NCI-H2227 treated with DMSO at 0.1 percent for 48 hours (cell line): ENCODE measurements around the gene SLC6A7.

Experiments used
- DNase-seq: peaks from one replicate; lab custom pipeline; 2025; lab: John Stamatoyannopoulos, UW

SLC6A7 gene

GRCh38 chr5:150189728-150190502 lies at the start of gene SLC6A7:
Gene SLC6A7 (plus strand): TSS chr5:150190062. CDS start chr5:150190328, 266 bp downstream.
- DNase-seq, result no peak

- no peak for DNase-seq
Measured at GRCh38 chr5:150140830-150141229, 49.0 kb upstream of the SLC6A7 start.

DNA sequence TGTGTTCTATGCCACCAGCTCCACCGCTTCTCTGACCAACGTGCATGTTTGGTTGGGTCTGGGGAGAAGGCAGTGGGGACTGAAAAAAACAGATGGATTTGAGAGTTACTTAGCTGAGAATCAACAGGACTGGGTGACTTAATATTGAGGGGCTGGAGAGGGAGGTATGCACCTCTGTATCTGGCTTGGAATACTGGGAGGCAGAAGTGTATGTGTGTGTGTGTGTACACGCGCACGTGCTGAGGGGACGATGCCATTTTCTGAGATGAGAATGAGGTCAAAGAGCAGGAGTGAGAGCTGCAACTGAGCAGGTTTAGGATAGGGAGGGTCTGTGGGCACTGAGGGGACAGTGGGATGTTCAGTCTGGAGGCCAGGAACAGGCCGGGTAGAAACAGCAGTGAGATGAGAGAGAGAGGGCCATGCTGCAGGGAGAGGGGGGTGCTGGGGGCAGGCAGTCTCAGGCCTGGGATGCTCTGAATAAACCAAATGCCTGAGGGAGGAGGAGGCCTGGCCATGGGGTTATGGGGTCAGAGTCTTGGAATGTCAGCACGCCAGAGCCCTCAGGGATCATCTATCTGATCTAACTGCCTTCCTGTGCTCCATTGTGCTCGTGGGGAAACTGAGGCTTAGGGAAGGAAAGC lies 48.2 kb upstream of the SLC6A7 start:
- no peak for DNase-seq

DNA sequence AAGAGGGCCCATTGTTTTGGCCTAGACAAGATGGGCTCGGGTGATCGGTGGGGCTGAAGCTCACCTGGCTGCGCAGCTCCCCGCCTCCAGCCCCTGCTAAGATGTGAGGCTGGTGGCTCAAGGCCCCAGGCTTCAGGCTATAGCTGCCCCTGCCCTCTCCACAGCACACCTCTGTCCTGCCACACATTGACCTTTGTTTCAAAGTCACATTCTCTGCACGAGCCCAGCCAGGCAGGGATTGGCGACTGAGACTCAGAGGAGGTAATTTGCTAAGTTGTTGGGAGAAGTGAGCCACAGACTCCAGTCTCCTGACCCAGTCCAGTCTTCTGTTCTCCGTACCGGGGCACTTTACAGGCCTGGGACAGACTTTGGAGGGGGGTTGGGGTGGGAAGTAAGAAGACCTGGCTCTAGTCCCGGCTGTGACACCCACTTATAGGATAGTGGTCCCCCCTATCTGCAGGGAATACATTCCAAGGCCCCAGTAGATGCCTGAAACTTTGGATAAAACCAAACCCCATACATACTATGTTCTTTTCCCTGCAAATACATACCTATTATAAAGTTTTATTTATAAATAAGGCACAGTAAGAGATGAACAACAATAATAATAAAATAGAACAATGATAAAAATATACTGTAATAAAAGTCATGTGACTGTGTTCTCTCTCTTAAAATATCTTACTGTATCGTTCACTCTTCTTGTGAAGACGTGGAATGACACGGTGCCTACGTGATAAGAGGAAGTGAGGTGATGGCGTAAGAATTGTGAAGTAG lies 47.5 kb upstream of the SLC6A7 start:
- DNase-seq, result no peak

GRCh38 chr5:150142959-150143349 lies 46.9 kb upstream of the SLC6A7 start:
- no peak for DNase-seq

GRCh38 chr5:150143350-150144245 lies 46.3 kb upstream of the SLC6A7 start:
- DNase-seq, result no peak

DNA sequence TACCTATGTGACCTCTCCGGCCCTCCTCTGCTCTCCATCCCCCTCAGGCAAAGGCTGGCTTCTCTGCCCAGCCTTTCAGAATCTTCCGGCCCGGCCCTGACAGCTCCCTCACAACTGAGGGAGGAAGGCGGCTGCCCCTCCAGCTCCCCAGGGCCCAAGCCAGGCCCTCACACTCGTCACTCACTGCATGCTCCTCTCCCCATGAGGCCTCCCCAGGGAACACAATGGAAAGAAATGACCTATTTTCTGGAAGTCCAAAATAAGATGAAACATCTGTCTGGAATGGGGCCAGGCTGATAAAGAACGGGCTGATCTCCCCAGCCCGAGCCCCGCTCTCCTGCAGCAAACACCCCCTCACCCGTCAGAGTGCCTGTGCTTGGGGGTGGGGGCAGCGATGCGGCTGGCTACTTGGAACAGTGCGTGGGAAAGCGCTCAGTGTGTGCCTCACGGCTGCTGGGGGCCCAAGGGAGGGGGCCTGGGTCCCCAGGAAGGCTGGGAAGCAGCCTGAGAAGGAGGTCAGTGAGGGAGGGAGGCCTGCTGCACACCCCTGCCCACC lies 45.5 kb upstream of the SLC6A7 start:
- no peak for DNase-seq

- no peak for DNase-seq
Measured at GRCh38 chr5:150144879-150145278, 45.0 kb upstream of the SLC6A7 start.

- DNase-seq, result no peak
Measured at GRCh38 chr5:150146235-150146634, 43.6 kb upstream of the SLC6A7 start.

DNA sequence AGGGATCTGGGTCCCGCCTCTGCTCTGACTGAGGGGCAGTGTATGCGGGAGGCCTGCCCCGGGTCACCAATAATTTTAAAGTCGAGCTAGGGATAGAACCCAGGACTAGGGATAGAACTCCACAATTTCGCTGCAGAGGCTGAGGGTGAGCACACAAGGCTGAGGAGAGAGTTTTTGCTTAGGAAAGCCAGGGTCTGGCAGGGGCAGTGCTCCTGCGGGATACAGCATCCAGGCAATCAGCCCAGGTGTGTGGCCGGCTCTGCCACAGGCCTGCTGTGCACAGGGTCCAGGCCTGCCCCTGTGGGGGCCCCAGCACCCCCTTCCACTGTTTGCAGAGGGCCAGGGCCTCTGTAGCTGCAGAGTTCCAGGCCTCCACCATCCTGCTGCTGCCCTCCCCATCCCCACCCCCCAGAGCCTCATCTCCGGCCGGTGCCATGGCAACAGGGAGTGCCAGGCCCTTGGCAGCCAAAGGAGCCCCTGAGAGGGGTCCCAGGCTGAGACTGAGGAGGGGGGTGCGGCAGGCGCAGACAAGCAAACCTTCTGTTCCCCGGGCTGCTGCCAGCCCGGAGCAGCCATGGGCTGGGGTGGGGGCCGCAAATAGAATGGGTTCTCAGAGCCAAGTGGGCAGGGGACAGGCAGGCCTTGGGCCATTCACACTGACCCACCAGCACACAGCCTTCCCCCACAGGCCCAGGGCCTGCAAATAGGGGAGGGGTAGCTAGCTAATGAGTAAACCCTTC lies 42.8 kb upstream of the SLC6A7 start:
- no peak for DNase-seq

DNA sequence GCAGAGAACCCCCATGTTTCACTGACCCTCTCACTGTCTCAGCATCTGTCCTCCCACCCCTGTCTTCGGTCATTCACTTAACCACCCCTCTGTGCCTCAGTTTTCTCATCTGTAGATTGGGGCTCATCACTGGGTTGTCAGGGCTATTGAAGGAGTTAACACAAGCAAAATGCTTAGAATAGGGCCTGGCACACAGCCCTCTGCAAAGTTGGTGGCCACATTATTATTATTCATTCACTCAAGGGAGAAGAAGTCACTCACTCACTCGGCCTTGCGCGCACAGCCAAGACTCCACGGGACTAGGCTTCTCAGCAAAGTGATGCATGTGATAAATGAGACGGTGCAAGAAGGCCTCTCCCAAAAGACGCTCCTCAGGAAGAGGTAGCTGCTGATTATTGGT lies 42.2 kb upstream of the SLC6A7 start:
- DNase-seq, result no peak

GRCh38 chr5:150148117-150148927 lies 41.5 kb upstream of the SLC6A7 start:
- DNase-seq, result no peak

DNA sequence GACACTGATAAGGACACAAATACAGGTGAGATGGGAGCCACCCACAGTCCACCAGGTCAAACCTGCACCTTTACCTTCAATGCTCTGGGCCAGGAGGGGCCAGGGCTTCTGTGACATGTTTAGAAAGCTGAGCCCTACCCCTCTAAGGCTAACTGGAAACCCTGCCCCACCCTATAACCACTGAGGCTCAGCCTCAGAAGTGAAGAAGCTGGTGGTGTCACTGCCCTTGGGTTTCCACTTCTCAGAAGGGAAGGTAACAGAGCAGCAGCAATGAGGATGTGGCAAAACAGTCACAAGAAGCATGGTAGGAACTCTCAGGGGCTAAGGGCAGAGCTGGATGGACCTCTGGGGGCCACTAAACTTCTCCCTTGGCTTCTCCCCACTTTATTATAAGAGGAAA lies 40.2 kb upstream of the SLC6A7 start:
- DNase-seq, result no peak

- DNase-seq, result no peak
Measured at GRCh38 chr5:150152636-150153462, 37.0 kb upstream of the SLC6A7 start.

- no peak for DNase-seq
Measured at GRCh38 chr5:150153483-150153882, 36.4 kb upstream of the SLC6A7 start.

GRCh38 chr5:150153957-150154617 lies 35.8 kb upstream of the SLC6A7 start:
- no peak for DNase-seq

GRCh38 chr5:150154618-150155128 lies 35.2 kb upstream of the SLC6A7 start:
- no peak for DNase-seq
